ENCODE results near the gene SLC44A3. TPM values are rescaled to one million over a fixed set of nuclear protein-coding genes. Genes with fewer than 3 reads are reported as not detected.

Gene SLC44A3, protein sequence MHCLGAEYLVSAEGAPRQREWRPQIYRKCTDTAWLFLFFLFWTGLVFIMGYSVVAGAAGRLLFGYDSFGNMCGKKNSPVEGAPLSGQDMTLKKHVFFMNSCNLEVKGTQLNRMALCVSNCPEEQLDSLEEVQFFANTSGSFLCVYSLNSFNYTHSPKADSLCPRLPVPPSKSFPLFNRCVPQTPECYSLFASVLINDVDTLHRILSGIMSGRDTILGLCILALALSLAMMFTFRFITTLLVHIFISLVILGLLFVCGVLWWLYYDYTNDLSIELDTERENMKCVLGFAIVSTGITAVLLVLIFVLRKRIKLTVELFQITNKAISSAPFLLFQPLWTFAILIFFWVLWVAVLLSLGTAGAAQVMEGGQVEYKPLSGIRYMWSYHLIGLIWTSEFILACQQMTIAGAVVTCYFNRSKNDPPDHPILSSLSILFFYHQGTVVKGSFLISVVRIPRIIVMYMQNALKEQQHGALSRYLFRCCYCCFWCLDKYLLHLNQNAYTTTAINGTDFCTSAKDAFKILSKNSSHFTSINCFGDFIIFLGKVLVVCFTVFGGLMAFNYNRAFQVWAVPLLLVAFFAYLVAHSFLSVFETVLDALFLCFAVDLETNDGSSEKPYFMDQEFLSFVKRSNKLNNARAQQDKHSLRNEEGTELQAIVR
- total RNA-seq, result 1.5 and 3.7 TPM in 2 replicates

DNA sequence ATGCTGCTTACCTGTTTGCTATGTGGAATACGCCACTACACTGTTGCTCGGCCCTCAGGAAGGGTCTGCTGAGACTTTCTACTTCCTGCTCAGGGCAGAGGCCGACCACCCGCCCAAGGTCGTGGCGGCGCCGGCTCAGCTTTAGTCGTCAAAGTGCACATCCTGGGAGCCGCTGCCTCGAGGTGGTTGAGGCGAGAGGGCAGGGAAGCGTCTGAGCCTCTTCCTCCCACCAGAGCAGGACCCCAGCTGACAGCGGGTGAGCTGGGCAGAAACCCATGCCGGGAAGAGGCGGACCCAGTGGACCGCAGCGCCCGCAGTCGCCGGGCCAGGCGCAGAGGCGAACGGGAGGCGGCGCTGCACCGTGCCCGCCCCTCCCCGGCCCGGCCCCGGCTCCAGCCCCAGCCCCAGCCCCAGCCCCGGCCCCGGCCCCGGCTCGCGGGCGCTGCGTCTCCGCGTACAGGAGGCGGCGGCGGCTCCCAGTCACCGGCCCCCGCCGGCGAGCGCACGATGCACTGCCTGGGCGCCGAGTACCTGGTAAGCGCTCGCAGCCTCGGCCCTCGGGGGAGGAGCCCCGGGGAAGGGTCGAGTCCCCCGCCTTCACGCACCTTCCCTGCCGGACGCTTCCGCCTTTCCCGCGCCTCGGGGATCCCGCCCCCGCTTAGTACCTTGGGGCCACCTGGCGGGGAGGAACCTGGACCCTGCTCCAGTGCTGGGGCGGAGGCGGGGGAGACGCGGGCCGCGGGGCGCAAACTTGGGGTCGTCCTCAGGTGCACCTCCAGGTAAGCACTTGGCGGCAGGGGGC lies at the start of gene SLC44A3:
SLC44A3 (plus strand) TSS at position 413 of the 802 bp plus-strand sequence; CDS start at position 508, 95 bp downstream.
- no peak for DNase-seq (ENCODE audit: extremely low read depth, low read depth, low spot score)

DNA sequence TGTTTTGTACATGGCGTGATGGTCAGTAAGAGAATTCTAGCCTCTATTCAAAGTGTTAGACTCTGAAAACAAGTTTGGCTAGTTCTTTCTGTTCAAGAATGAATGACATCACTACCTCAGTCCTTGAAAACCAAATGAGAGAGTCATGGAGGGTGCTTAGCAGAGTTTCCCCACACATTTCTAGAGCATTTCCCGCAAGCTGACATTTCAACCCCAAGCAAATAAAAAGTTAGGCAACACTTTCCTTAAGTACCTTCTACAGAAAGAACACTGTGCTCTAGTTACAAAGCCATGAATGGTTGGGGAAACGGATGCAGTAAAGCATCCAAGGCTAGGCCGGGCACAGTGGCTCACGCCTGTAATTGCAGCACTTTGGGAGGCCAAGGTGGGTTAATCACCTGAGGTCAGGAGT lies 47.9 kb upstream of the SLC44A3 start:
- DNase-seq (ENCODE audit: extremely low read depth, low read depth, low spot score), result no peak

DNA sequence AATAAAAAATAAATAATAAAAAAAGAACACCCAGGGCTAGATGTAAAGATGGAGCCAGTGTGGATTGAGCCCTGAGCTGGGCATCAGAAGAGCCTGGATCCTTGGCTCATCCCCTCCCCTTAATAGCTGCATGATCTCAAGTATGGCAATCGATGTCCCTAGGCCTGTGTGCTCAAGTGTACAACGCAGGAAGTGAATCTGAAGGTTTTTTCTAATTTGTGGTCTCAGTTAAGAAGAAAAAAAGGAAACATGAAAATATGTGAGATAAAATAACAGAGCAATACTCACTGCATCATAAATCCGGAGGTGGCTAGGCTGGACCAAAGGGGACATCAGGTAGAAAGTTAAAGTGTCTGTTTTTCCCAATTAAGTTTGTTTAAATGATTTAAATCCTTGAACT lies 47.3 kb upstream of the SLC44A3 start:
- no peak for DNase-seq (ENCODE audit: extremely low read depth, low read depth, low spot score)

DNA sequence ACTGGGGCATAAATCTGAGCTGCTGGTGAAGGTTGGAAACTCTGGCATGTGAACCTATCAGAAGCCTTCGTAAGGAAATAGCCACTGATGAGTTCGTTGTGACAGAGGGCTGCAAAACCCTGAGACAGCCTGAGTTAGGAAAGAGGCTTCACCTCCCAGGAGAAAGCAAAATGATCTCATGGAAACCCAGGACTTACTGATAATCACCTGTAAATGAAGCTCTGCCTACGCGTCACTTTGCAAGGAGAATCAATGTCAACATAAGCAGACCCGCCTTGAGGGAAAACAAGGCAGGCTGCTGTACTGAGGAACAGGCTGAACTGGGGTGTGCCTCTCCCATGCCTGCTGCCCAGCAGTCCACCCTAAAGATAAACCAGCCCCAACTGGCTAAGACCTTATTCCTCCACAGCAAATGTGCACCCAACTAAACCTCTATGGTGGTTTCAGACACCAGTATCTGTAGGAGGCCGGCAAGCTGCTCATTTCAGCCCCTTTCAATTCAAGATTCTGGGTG lies 46.8 kb upstream of the SLC44A3 start:
- DNase-seq (ENCODE audit: extremely low read depth, low read depth, low spot score), result no peak

DNA sequence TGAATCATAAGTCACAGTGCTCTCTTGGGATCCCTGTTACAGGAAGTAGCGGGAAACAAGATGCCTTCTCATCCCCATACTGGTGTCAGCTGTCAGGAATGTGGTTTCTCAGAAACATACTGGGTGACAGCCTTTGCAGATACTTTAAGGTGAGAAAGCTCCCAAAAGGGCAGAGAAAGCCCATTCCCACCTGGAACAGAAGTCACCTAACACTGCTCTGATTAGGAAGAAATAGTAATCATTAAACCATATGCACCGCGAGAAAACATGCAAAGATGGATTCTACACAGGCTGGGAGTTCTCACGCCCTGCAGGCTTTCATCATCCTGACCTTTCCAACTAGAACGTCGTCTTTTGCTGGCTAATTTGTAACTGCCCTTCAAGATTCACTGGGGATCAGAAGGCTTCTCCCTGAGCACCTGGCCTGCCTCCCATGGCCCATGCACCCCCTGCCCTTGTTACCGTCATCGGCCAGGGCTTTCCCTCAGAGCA lies 46.2 kb upstream of the SLC44A3 start:
- DNase-seq (ENCODE audit: extremely low read depth, low read depth, low spot score), result no peak

DNA sequence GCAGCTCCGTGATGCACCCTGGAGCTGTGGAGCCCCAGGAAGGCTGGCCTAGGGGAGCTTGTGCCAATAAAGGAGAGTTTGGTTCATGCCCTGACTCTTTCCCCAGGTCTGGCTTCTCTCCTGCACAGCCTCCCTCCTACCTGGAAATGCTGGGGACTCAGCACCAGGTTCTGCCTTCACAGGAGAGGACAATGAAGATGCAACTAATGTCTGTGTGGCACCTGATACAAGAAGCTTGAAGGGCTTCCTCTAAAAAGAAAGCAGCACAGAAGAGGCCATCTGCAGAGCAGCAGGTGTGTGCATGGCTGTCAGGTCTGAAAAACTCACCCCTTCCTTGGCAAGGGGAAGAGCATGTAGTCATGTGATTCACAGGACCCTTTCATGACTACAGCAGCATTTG lies 43.7 kb upstream of the SLC44A3 start:
- DNase-seq (ENCODE audit: extremely low read depth, low read depth, low spot score), result no peak

DNA sequence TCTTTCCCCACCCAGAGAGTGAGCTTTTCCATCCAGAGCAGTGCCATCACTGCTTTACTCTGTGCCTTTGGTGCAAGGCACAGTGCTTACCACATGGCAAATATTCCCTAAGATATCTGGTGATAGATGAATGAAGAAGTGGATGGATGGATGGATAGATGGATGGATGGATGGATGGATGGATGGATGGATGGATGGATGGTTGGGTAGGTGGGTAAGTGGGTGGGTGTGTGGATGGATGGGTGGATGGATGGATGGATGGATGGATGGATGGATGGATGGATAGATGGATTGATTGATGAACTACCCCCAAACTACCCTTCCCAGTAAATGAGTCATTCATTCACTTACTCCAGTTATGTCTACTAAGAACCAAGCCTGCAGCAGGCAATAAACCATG lies 42.9 kb upstream of the SLC44A3 start:
- no peak for DNase-seq (ENCODE audit: extremely low read depth, low read depth, low spot score)

DNA sequence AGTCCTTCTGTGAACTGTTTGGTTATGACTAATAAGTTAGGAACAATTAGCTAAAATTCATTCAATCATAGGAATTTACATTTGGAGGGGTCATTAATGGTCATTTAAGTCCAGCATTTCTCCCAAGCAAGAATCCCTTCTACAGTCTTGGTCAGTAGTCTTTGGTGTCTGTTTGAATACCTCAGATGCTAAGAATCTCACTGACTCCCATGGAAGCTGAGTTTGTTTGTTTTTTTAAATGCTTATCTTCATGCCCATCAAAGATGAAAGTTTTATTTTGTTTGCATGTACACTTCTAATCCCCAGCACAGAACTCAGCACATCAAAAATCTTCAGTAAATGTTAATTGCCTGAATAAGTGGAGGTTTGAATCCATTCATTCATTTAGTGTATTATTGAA lies 41.3 kb upstream of the SLC44A3 start:
- no peak for DNase-seq (ENCODE audit: extremely low read depth, low read depth, low spot score)

DNA sequence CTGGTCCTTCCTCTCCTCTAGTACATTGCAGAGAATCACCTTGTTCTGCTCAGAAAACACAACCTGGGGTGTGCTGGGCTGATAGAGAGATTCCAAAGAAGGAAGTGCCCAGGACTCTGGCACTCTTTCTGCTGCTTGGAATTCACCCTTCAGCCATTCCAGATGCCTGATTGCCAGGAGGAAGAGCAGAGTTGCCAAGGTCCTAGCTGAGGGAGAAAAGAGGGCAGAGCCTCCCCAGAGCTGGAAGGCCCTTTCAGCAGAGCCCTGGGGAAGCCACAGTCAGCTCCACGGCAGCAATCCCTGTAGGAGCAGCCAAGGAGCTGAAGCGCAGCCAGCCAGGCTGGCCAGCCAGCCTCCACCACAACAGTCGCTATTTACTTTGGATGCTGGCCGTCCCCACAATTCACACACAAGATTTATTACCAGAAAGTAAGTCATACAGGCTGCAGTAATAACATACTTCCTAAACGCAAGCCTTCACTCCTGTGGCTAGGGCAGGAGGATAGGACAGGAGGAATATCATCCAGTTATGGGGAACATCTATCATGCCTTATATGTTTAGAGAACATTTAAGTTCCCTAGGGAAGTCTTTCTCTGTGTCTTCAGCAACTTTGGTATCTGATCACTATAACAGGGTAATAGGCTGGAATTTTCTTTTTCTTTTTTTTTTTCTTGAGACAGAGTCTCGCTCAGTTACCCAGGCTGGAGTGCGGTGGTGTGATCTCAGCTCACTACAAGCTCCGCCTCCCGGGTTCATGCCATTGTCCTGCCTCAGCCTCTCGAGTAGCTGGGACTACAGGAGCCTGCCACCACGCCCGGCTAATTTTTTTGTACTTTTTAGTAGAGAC lies 36.6 kb upstream of the SLC44A3 start:
- no peak for DNase-seq (ENCODE audit: extremely low read depth, low read depth, low spot score)

DNA sequence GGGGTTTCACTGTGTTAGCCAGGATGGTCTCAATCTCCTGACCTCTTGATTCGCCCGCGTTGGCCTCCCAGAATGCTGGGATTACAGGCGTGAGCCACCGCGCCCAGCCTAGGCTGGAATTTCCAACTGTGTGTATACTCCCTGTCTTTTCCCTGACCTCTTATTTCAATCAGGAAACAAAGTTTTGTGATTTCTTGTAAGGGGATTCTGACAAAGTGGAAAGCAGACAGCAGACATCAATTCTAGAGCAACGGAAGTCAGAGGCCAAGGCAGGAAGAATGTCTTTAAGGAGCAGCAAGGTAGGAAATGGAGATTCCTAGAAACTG lies 36.0 kb upstream of the SLC44A3 start:
- DNase-seq (ENCODE audit: extremely low read depth, low read depth, low spot score), result no peak

DNA sequence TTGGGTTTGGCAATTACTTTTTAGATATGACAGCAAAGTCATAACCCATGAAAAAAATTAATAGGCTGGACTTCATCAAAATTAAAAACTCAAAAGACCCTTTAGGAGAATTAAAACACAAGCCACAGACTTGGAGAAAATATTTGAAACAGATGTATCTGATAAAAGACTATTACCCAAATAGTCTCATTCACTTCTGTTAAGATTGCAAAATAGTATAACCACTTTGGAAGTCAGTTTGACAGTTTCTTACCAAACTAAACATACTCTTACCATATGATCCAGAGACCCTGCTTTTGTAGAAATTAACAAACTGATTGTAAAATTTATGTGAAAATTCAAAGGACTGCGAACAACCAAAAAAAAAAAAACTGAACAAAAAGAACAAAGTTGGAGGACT lies 32.5 kb upstream of the SLC44A3 start:
- no peak for DNase-seq (ENCODE audit: extremely low read depth, low read depth, low spot score)

DNA sequence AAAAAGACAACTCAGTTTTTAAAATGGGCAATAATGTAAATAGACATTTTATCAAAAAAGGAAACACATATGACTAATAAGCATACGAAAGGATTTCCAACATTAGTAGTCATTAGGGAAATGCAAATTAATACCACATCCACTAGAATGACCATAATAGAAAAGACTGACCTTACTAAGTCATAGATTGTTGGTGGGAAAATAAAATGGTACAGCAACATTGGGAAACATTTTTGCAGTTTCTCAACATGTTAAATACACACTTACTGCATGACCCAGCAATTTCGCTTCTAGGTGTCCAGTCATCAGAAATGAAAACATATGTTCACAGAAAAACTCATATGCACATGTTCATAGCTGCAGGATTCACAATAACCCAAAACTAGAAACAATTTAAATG lies 29.9 kb upstream of the SLC44A3 start:
- DNase-seq (ENCODE audit: extremely low read depth, low read depth, low spot score), result no peak

DNA sequence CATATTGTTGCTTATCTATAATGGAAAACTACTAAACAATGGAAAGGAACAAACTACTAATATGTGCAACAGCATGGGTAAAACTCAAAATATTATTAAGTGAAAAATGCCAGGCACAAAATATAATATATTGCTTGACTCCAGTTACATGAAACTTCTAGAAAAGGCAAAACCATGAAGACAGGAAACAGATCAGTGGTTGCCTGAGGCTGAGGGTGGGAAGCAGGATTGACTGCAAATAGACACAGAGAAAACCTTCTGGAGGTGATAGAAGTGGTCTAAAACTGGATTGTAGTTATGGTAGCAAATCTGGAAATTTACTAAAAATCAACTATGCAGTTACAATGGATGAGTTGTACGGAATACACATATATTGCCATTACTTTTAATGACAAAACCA lies 29.5 kb upstream of the SLC44A3 start:
- DNase-seq (ENCODE audit: extremely low read depth, low read depth, low spot score), result no peak

DNA sequence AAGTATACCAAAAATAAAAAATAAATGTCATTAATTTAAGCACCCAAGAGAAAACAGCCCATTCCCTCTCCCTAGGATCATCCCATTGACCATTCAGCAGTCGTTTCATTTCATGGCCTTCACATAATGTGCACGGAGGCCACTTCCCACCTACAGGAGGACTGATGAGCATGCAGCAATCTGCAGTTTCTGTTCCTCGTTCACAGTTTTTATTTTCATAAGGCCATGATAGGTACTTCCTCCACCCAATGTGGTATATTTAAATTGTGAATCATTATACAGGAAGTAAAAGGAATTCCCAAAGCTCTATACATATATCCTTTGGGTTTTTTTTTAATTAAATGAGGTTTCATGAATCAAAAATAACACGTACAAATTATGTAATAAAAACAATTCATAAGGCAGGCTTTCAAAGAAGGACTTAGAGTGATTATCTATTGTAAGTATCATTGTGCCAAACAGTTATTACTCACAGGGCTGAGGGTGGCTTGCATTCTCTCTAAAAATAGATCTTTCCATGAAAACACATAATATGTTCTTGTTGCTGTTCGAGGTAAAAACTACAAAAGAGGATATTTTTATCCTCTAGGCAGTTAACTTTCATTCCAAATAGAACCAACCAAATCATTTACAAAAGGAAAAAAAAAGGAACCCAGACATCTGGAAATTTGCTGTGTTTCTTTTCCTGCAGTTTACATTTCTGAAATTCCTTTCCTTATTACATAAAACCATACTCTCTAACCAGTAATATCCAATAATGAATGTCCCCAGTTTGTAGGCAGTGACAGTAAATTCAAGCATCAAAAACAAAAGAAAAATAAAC lies 27.5 kb upstream of the SLC44A3 start:
- no peak for DNase-seq (ENCODE audit: extremely low read depth, low read depth, low spot score)

DNA sequence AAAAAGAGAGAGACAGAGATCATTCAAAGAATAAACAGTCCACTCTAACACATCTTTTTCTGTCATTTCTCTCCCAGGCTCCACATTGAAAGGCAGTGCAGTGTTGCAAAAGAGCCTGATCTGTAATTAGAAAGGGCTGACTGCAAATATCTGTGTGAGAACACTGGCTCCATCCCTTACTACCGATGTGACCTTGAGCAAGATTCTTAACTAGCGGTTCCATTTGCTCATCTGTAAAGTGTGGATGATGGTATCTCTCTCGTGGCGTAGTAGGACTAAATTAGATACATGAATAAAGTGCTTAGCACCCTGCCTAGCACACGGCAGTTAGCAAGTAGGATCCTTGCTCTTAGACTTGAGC lies 26.9 kb upstream of the SLC44A3 start:
- no peak for DNase-seq (ENCODE audit: extremely low read depth, low read depth, low spot score)

DNA sequence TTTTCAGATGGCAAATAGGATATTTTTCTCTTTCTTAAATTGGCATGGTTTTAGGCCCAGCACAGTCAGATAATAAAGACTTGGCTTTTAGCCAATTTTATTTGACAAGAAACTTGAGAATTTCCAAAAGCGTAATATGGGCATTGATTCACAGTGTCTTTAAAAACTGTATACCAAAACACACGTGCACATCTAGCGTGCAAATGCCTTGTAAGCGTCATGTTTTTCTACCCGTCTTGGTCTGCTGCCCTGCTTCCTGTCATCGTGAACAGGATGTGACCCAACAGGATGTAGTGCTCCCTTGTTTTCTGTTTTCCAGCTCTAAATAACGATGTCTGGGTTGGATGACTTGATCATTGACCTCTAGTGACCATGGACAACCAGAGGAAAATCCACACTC lies 24.7 kb upstream of the SLC44A3 start:
- DNase-seq (ENCODE audit: extremely low read depth, low read depth, low spot score), result peak; percentile 96

DNA sequence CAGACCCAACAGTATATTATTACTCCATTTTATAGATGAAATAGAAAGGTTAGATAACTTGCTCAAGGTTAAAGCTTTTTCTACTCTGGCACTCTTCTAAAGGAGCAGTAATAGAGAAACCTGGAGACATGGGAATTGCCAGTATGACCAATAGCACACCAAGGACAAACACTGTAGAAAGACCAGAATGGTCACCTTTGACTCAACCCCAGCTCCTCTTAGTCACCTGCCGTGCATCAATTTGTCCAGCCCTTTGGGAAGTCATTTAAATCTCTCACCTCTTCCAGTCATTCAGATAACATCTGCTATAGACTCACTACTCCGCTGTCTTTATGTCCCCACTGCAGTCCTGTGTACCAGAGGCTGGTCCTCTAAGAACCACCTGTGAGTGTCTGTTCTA lies 23.9 kb upstream of the SLC44A3 start:
- DNase-seq (ENCODE audit: extremely low read depth, low read depth, low spot score), result no peak

DNA sequence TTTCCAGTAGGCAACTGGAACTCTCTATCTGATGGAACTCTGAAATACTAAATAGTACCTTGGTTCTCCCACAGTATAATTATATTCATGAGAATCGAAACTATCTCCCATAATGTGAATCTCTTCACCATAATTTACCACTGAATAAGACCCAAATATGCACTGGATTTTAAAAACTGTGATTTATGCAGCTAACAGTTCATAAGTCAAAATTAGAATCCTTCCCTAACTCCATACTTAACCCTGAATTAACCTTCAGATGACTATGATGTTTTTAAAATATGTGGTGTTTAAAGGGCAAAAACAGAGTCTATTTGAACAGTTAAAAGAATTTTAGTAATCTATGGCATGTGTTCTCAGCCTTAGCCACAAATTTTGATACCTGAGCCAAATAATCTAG lies 22.9 kb upstream of the SLC44A3 start:
- DNase-seq (ENCODE audit: extremely low read depth, low read depth, low spot score), result no peak

DNA sequence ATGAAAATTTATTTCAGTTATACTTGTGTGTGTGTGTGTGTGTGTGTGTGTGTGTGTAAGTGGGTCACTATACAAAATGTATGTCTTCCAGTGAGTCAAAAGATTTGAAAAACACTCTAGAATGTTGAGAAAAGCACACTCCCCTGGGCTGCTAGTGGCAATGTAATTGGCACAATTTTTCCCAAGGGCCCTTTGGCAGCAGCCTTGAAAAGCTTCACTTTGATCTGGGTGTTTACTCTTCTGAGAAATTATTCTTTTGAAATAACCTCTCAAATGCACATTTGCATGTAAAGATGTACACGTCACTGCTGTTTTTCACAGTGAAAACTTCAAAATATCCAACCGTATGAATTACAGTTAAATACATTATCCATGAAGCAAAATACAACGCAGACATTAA lies 22.1 kb upstream of the SLC44A3 start:
- no peak for DNase-seq (ENCODE audit: extremely low read depth, low read depth, low spot score)

DNA sequence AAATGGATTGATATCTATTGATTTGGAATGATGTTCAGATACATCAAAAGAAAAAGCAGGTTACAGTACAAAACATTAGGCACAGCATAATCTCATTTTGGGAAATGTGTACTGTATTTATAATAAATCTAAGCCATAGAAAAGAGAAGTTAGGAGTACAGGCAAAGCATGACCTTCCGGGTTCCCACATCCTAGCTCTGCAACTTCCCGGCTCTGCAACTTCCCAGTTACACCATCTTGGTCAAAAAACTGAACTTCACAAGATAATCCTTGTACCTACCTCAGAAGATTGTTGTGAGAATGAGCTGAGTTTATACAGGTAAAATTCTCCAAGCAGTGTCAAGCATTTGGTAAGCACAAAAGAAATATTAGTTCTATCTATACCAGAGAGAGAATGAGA lies 21.7 kb upstream of the SLC44A3 start:
- no peak for DNase-seq (ENCODE audit: extremely low read depth, low read depth, low spot score)

All from glomerular endothelial cell (primary cell).